ENCODE results near the gene MALSU1. TPM values are rescaled to one million over a fixed set of nuclear protein-coding genes. Genes with fewer than 3 reads are reported as not detected.
"Not testable (repeated sequence)": the region's sequence is repeated elsewhere in the genome, so short reads cannot be mapped to it uniquely, and the experiment has no call there.

Gene MALSU1
- total RNA-seq, 1 experiment from 2014 or later: 92.1 TPM

DNA sequence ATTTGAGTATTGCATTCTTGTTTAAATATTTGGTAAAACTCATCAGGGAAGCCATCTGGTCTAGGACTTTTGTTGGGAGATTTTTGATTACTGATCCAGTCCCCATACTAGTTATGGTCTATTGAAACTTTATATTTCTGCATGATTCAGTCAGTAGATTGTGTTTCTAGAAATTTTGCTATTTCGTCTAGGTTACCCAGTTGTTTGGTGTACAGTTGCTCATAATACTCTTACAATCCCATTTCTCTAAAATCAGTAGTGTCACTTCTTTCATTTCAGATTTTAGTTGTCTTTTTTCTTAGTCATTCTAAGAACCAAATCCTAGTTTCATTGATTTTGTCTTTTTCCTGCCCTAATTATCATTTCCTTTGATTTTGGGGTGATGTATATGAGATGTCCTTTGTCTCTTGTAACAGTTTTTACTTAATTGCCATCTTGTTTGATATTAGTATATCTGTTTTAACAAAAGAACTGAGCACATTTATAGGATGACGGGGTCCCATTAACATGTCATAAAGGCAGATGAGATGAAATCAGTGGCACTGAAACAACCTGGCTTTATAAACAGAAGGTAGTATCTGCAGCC, 7.9 kb downstream of the MALSU1 start:
- H3K4me3 ChIP-seq (ENCODE audit: low read depth, low read length, poor library complexity, severe bottlenecking): no peak overlapping the region
- peaks cover 61% of the 10 kb centered on the region for H3K36me3 ChIP-seq (ENCODE audit: insufficient read depth, low read length, poor library complexity, severe bottlenecking)
- no TSS peak for BruUV-seq (replicated peaks)
- POLR2A ChIA-PET (ENCODE audit: low non-redundant PET): no interaction called here
- intact Hi-C loops (cut with micrococcal nuclease; ENCODE audit: unreplicated experiment): no loop called here
- H3K4me1 ChIP-seq (ENCODE audit: insufficient read depth, low read length, poor library complexity, severe bottlenecking): peaks cover 8% of the 10 kb centered on the region
- H3K27ac ChIP-seq (ENCODE audit: low read depth, low read length, poor library complexity, severe bottlenecking): no peak overlapping the region
- no peaks in the 10 kb centered on the region for H3K9me3 ChIP-seq (ENCODE audit: low read depth, low read length, poor library complexity, severe bottlenecking)
- DNase-seq (ENCODE audit: low spot score): no peak
- CTCF ChIA-PET: no interaction called here
- H3K27me3 ChIP-seq (replicated peaks; ENCODE audit: insufficient read depth, low read depth, low read length, poor library complexity): no peaks in the 10 kb centered on the region
- TF ChIP-seq, protein P1, sequence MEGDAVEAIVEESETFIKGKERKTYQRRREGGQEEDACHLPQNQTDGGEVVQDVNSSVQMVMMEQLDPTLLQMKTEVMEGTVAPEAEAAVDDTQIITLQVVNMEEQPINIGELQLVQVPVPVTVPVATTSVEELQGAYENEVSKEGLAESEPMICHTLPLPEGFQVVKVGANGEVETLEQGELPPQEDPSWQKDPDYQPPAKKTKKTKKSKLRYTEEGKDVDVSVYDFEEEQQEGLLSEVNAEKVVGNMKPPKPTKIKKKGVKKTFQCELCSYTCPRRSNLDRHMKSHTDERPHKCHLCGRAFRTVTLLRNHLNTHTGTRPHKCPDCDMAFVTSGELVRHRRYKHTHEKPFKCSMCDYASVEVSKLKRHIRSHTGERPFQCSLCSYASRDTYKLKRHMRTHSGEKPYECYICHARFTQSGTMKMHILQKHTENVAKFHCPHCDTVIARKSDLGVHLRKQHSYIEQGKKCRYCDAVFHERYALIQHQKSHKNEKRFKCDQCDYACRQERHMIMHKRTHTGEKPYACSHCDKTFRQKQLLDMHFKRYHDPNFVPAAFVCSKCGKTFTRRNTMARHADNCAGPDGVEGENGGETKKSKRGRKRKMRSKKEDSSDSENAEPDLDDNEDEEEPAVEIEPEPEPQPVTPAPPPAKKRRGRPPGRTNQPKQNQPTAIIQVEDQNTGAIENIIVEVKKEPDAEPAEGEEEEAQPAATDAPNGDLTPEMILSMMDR (conservative IDR thresholded peaks at IDR 0.05; ENCODE audit: low read depth, low read length): no peak
- TF ChIP-seq EZH2 (IDR thresholded peaks at IDR 0.05; ENCODE audit: borderline replicate concordance, low read depth, low read length, poor library complexity, severe bottlenecking): no peak

DNA sequence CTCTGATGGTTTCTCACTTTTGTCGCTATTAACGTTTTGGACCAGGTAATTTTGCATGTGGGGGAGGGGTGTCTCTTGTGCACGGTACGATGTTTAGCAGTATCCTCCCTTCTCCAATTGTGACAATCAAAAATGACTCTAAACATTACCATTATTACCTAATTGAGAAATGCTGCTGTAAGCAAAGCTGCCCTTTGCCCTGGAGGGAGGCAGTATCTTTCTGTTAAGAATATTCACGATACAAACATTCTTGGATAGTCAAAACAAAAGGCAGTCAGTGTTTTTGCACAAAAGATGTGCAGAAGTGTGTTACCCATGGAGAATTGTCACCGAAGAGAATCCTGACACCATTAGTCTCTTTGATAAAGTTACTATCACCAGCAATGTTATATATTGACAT, 9.6 kb downstream of the MALSU1 start:
- DNase-seq (ENCODE audit: low spot score): no peak
- Histone ChIP-seq H3K27ac (ENCODE audit: low read depth, low read length, poor library complexity, severe bottlenecking) (no peak overlapping the region), H3K27me3 (replicated peaks; ENCODE audit: insufficient read depth, low read depth, low read length, poor library complexity) (no peaks in the 10 kb centered on the region), H3K4me3 (ENCODE audit: low read depth, low read length, poor library complexity, severe bottlenecking) (no peak overlapping the region), H3K36me3 (ENCODE audit: insufficient read depth, low read length, poor library complexity, severe bottlenecking) (peaks cover 74% of the 10 kb centered on the region), H3K9me3 (ENCODE audit: low read depth, low read length, poor library complexity, severe bottlenecking) (no peaks in the 10 kb centered on the region), H3K4me1 (ENCODE audit: insufficient read depth, low read length, poor library complexity, severe bottlenecking) (peaks cover 8% of the 10 kb centered on the region)
- ChIA-PET CTCF (no interaction called here), POLR2A (ENCODE audit: low non-redundant PET) (no interaction called here)
- intact Hi-C loops (cut with micrococcal nuclease; ENCODE audit: unreplicated experiment): no loop called here
- no peak for TF ChIP-seq EZH2 (IDR thresholded peaks at IDR 0.05; ENCODE audit: borderline replicate concordance, low read depth, low read length, poor library complexity, severe bottlenecking)
- TF ChIP-seq, protein P1 (conservative IDR thresholded peaks at IDR 0.05; ENCODE audit: low read depth, low read length): no peak
- BruUV-seq (replicated peaks): no TSS peak

DNA sequence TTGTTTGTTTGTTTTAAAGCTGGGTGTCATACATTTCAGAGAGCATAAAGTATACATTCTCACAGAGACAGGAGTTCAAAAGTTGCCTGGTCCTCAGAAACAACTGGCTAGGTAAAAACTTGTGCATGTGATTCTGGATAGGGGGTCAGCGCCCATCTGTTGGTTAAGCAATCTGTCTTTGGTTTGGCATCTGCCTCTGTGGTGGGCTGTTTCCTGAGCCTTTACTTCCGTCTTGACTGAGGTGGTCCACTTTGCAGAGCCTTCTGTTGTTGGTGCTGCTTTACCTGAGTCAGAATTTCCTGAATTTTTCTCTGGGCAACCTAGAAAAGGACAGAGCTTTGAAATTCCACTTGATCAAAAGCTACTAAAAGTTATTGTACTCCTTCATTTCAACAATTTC, 13.0 kb downstream of the MALSU1 start:
- CTCF ChIA-PET; DNase-seq (ENCODE audit: low spot score); POLR2A ChIA-PET (ENCODE audit: low non-redundant PET); H3K4me1 ChIP-seq (ENCODE audit: insufficient read depth, low read length, poor library complexity, severe bottlenecking); H3K4me3 ChIP-seq (ENCODE audit: low read depth, low read length, poor library complexity, severe bottlenecking); H3K27ac ChIP-seq (ENCODE audit: low read depth, low read length, poor library complexity, severe bottlenecking); H3K9me3 ChIP-seq (ENCODE audit: low read depth, low read length, poor library complexity, severe bottlenecking); H3K27me3 ChIP-seq (replicated peaks; ENCODE audit: insufficient read depth, low read depth, low read length, poor library complexity); intact Hi-C loops (cut with micrococcal nuclease; ENCODE audit: unreplicated experiment); BruUV-seq (replicated peaks): not testable (repeated sequence)
- peaks cover 76% of the 10 kb centered on the region for H3K36me3 ChIP-seq (ENCODE audit: insufficient read depth, low read length, poor library complexity, severe bottlenecking)

DNA sequence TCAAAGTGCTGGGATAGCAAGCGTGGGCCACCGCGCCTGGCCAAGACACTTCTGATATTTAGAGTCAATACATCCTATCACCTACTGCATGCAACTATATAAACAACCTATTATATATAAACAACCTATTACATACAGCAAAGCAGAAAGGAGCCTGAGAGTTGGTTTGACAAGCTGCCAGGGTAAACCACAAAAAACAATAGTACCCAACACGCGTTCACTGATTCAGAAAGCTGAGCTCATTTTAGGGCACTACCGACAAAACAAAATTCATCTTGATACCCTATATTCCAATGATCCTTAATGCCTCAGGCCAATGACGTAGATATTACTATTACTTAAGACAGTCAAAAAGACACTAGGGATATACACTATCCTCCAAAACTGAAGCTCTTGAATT, 16.2 kb downstream of the MALSU1 start:
- ChIA-PET POLR2A (ENCODE audit: low non-redundant PET) (no interaction called here), CTCF (no interaction called here)
- no peak overlapping the region for H3K4me3 ChIP-seq (ENCODE audit: low read depth, low read length, poor library complexity, severe bottlenecking)
- TF ChIP-seq, protein P1 (conservative IDR thresholded peaks at IDR 0.05; ENCODE audit: low read depth, low read length): no peak
- TF ChIP-seq EZH2 (IDR thresholded peaks at IDR 0.05; ENCODE audit: borderline replicate concordance, low read depth, low read length, poor library complexity, severe bottlenecking): no peak
- H3K27ac ChIP-seq (ENCODE audit: low read depth, low read length, poor library complexity, severe bottlenecking): no peak overlapping the region
- H3K4me1 ChIP-seq (ENCODE audit: insufficient read depth, low read length, poor library complexity, severe bottlenecking): no peaks in the 10 kb centered on the region
- intact Hi-C loops (cut with micrococcal nuclease; ENCODE audit: unreplicated experiment): no loop called here
- H3K27me3 ChIP-seq (replicated peaks; ENCODE audit: insufficient read depth, low read depth, low read length, poor library complexity): no peaks in the 10 kb centered on the region
- H3K36me3 ChIP-seq (ENCODE audit: insufficient read depth, low read length, poor library complexity, severe bottlenecking): peaks cover 77% of the 10 kb centered on the region
- no peaks in the 10 kb centered on the region for H3K9me3 ChIP-seq (ENCODE audit: low read depth, low read length, poor library complexity, severe bottlenecking)
- BruUV-seq (replicated peaks): no TSS peak
- no peak for DNase-seq (ENCODE audit: low spot score)

All from A673 (cell line).